Astrocyte (in vitro differentiated cells and primary cell): ENCODE data around the gene PCSK4.

Experiments used
- EZH2 ChIP-seq: IDR thresholded peaks from 2 replicates; pipeline ENCODE4 v1.6.1; 2012; ENCODE audit warnings: mild to moderate bottlenecking, low read length, inconsistent platforms; ENCODE audit not compliant: insufficient read depth
- TF ChIP-seq, protein P1 (sequence below): IDR thresholded peaks from 2 replicates; pipeline ENCODE4 v1.5.1; 2011; ENCODE audit warnings: low read depth, mild to moderate bottlenecking, inconsistent platforms, low read length, moderate library complexity; ENCODE audit not compliant: insufficient read depth

DNA sequence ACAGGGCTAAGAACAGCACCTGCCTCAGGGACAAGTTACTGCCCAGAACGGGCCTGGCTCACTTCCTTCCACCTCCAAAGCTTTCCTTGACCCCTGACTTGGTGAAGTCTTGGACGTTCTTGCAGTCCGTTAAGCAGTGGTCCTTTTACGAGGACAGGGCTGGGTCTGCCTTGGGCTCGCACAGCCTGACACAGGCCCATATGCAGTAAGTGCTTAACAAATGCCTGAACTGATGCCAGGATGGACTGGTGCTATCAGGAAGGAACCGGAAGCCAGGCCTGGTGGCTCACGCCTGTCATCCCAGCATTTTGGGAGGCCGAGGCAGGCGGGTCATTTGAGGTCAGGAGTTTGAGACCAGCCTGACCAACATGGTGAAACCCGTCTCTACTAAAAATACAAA lies 31.9 kb upstream of the PCSK4 start:
- TF ChIP-seq, protein P1, sequence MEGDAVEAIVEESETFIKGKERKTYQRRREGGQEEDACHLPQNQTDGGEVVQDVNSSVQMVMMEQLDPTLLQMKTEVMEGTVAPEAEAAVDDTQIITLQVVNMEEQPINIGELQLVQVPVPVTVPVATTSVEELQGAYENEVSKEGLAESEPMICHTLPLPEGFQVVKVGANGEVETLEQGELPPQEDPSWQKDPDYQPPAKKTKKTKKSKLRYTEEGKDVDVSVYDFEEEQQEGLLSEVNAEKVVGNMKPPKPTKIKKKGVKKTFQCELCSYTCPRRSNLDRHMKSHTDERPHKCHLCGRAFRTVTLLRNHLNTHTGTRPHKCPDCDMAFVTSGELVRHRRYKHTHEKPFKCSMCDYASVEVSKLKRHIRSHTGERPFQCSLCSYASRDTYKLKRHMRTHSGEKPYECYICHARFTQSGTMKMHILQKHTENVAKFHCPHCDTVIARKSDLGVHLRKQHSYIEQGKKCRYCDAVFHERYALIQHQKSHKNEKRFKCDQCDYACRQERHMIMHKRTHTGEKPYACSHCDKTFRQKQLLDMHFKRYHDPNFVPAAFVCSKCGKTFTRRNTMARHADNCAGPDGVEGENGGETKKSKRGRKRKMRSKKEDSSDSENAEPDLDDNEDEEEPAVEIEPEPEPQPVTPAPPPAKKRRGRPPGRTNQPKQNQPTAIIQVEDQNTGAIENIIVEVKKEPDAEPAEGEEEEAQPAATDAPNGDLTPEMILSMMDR: no peak
- TF ChIP-seq EZH2: no peak
